CD14-positive monocyte (primary cell): Measurements from ENCODE around the gene GLB1L. TPM values are rescaled to one million over a fixed set of nuclear protein-coding genes. Genes with fewer than 3 reads are reported as not detected.

Experiments
- DNase-seq, 3 donors: peaks; one replicate each; pipeline ENCODE4 v3.0.0-alpha.2; 2011 to 2022
- H2AFZ ChIP-seq: 2 replicates; pipeline ENCODE4 v1.6.0; 2012; ENCODE audit warnings: mild to moderate bottlenecking, low read depth, low read length, inconsistent platforms; ENCODE audit not compliant: insufficient read depth, poor library complexity, severe bottlenecking
- H3K27ac ChIP-seq, 2 donors: 1 replicate in 1 of 2; 2 replicates in 1 of 2; pipeline ENCODE4 v1.5.1; 2012 to 2013; ENCODE audit warnings: low read length in 2 of 2, control low read depth in 1 of 2, inconsistent platforms in 1 of 2, low read depth in 1 of 2, mild to moderate bottlenecking in 1 of 2
- H3K27me3 ChIP-seq, 2 donors: one replicate each; pipeline versions ENCODE4 v1.6.0 to v1.6.1; 2011 to 2013; ENCODE audit warnings: low read length in 2 of 2; ENCODE audit not compliant: control insufficient read depth in 2 of 2, insufficient read depth in 2 of 2
- H3K36me3 ChIP-seq, 2 donors: replicated peaks in 1 of 2; 1 replicate in 1 of 2; 2 replicates in 1 of 2; pipeline versions ENCODE4 v1.5.1 to v1.6.1; 2012 to 2013; ENCODE audit warnings: low read length in 2 of 2, control low read depth in 1 of 2, inconsistent platforms in 1 of 2, mild to moderate bottlenecking in 1 of 2; ENCODE audit not compliant: insufficient read depth in 2 of 2, control insufficient read depth in 1 of 2
- H3K4me1 ChIP-seq, 2 donors: 1 replicate in 1 of 2; 2 replicates in 1 of 2; pipeline versions ENCODE4 v1.5.1 to v1.6.1; 2012 to 2013; ENCODE audit warnings: low read length in 2 of 2, control low read depth in 1 of 2, inconsistent platforms in 1 of 2, mild to moderate bottlenecking in 1 of 2, moderate library complexity in 1 of 2; ENCODE audit not compliant: insufficient read depth in 2 of 2, control insufficient read depth in 1 of 2
- H3K4me2 ChIP-seq: replicated peaks from 2 replicates; pipeline ENCODE3; 2012; ENCODE audit warnings: low read length, moderate library complexity, mild to moderate bottlenecking; ENCODE audit not compliant: poor library complexity, severe bottlenecking; ENCODE audit errors: extremely low read depth
- H3K4me3 ChIP-seq, 3 experiments: fragments of 200-600 bp in 1 of 3; sonication (generic) in 1 of 3; replicated peaks in 1 of 3; 1 replicate in 2 of 3; 2 replicates in 1 of 3; pipeline ENCODE4 v1.5.1; 2011 to 2013; ENCODE audit warnings: low read length in 3 of 3, mild to moderate bottlenecking in 3 of 3, control low read depth in 2 of 3, low read depth in 2 of 3, inconsistent platforms in 1 of 3, moderate library complexity in 1 of 3
- H3K79me2 ChIP-seq: 2 replicates; pipeline ENCODE4 v1.6.0; 2012; ENCODE audit warnings: mild to moderate bottlenecking, control low read depth, inconsistent platforms, low read length, moderate library complexity; ENCODE audit not compliant: insufficient read depth
- H3K9ac ChIP-seq: 2 replicates; pipeline ENCODE4 v1.6.0; 2017; ENCODE audit warnings: low read length, mild to moderate bottlenecking; ENCODE audit not compliant: insufficient read depth, poor library complexity, severe bottlenecking
- H3K9me3 ChIP-seq, 2 donors: replicated peaks in 1 of 2; 1 replicate in 1 of 2; 2 replicates in 1 of 2; pipeline versions ENCODE4 v1.5.1 to v1.6.1; 2012 to 2013; ENCODE audit warnings: low read length in 2 of 2, control low read depth in 1 of 2; ENCODE audit not compliant: control insufficient read depth in 1 of 2, insufficient read depth in 1 of 2
- H4K20me1 ChIP-seq: 2 replicates; pipeline ENCODE4 v1.6.0; 2012; ENCODE audit warnings: mild to moderate bottlenecking, low read length, control low read depth, moderate library complexity; ENCODE audit not compliant: insufficient read depth
- H3K27ac Mint-ChIP-seq, 7 donors: one replicate each; pipeline ENCODE4 v1.8.0; 2020; ENCODE audit warnings: mild to moderate bottlenecking in 7 of 7, mixed read lengths in 7 of 7, moderate library complexity in 6 of 7, inconsistent platforms in 2 of 7
- H3K27me3 Mint-ChIP-seq, 3 donors: one replicate each; pipeline ENCODE4 v1.8.0; 2021 to 2022; ENCODE audit warnings: low read depth in 3 of 3, mild to moderate bottlenecking in 3 of 3, mixed read lengths in 3 of 3, moderate library complexity in 3 of 3, inconsistent platforms in 1 of 3
- H3K36me3 Mint-ChIP-seq, 2 donors: one replicate each; pipeline ENCODE4 v1.8.0; 2020; ENCODE audit warnings: mixed read lengths in 2 of 2, inconsistent platforms in 1 of 2, mild to moderate bottlenecking in 1 of 2
- H3K4me1 Mint-ChIP-seq: one replicate; pipeline ENCODE4 v1.8.0; 2020; ENCODE audit warnings: mild to moderate bottlenecking, mixed read lengths
- H3K4me3 Mint-ChIP-seq, 2 donors: one replicate each; pipeline ENCODE4 v1.8.0; 2020; ENCODE audit warnings: mild to moderate bottlenecking in 2 of 2, mixed read lengths in 2 of 2, moderate library complexity in 1 of 2
- H3K9me3 Mint-ChIP-seq, 7 donors: one replicate each; pipeline ENCODE4 v1.8.0; 2020 to 2022; ENCODE audit warnings: mixed read lengths in 7 of 7, mild to moderate bottlenecking in 6 of 7, moderate library complexity in 6 of 7, inconsistent platforms in 2 of 7
- CTCF ChIP-seq: fragments of 200-600 bp; IDR thresholded peaks from one replicate; pipeline ENCODE4 v1.8.0; 2022; ENCODE audit warnings: antibody characterized with exemption, mild to moderate bottlenecking
- WGBS: methylation state at CpG from one replicate; pipeline ENCODE4 v1.1.5; 2013; ENCODE audit warnings: missing lambda C conversion rate; ENCODE audit not compliant: insufficient coverage; 5-methylcytosine and 5-hydroxymethylcytosine counted together
- intact Hi-C, 2 donors: fragments of 100-400 bp; cut with micrococcal nuclease; formaldehyde crosslinking; loops; one replicate each; pipeline versions ENCODE4 v1.15.0 to v1.15.1; 2023
- polyA plus RNA-seq, 3 donors: library from polyadenylated mRNA; depleted of rRNA in 1 of 3; unstranded in 2 of 3; stranded (reverse) in 1 of 3; fragments of 300-500 nt in 2 of 3; fragments of >200 nt in 1 of 3; fragmentation: Illumina TruSeq in 2 of 3; gene quantifications; 1 replicate in 2 of 3; 2 replicates in 1 of 3; pipeline ENCODE4 v1.2.3, GENCODE V29; 2012 to 2021

Gene GLB1L
- polyA plus RNA-seq, 3 donors, result 4.0 to 11.7 (median 7.7) TPM

- H2AFZ ChIP-seq, result peak overlapping the region; percentile 87
- peaks cover 20 to 34% of the 10 kb centered on the region in 2 donors for H3K36me3 Mint-ChIP-seq
- H3K4me2 ChIP-seq, result peak overlapping the region; percentile 83
- intact Hi-C loops, result loop anchor here in 1 of 2 donors (1.0 kb wide), 1 partner anchor 66 kb away; the partner anchor contains the start of gene RETREG2
- peak overlapping the region; percentile 57 to 83 (median 66) for H3K4me3 ChIP-seq
- H3K36me3 ChIP-seq, result peaks cover 5 to 23% of the 10 kb centered on the region in 2 donors
- H3K4me3 Mint-ChIP-seq, result peak overlapping the region; percentile 83 to 90
- no peaks in the 10 kb centered on the region for H3K9me3 Mint-ChIP-seq
- H3K79me2 ChIP-seq, result peaks cover 45% of the 10 kb centered on the region
- H3K4me1 Mint-ChIP-seq, result peaks cover 62% of the 10 kb centered on the region
- peaks cover under 1% of the 10 kb centered on the region for H4K20me1 ChIP-seq
- H3K27me3 ChIP-seq, result no peaks in the 10 kb centered on the region
- TF ChIP-seq CTCF, result no peak
- H3K27ac ChIP-seq, result peak overlapping the region; percentile 72 to 89
- no peak for DNase-seq
- peaks cover 0 to 1% (median 1%) of the 10 kb centered on the region in 3 donors for H3K27me3 Mint-ChIP-seq
- no CpG with 5 or more reads among the region's 6 CpGs for WGBS
- H3K9ac ChIP-seq, result peak overlapping the region; percentile 79
- peak overlapping the region; percentile 74 to 97 (median 94) for H3K27ac Mint-ChIP-seq
- H3K9me3 ChIP-seq, result no peaks in the 10 kb centered on the region
- peaks cover 63 to 65% of the 10 kb centered on the region in 2 donors for H3K4me1 ChIP-seq
Observed at GRCh38 chr2:219244789-219245147, 476 bp downstream of the GLB1L start.

- Mint-ChIP-seq H3K27ac (peak overlapping the region; percentile 72 to 95 (median 87)), H3K27me3 (peaks cover 0 to 1% (median 1%) of the 10 kb centered on the region in 3 donors), H3K36me3 (peaks cover 23 to 31% of the 10 kb centered on the region in 2 donors), H3K9me3 (no peaks in the 10 kb centered on the region), H3K4me1 (peaks cover 47% of the 10 kb centered on the region), H3K4me3 (peak overlapping the region; percentile 79 to 89)
- Histone ChIP-seq H3K4me1 (peaks cover 48 to 50% of the 10 kb centered on the region in 2 donors), H3K9ac (no peak overlapping the region), H3K27me3 (no peaks in the 10 kb centered on the region), H3K36me3 (peaks cover 7 to 29% of the 10 kb centered on the region in 2 donors), H3K9me3 (no peaks in the 10 kb centered on the region), H3K4me3 (peak overlapping the region in 2 of 3 experiments; percentile 34 to 59), H4K20me1 (no peaks in the 10 kb centered on the region), H3K4me2 (peak overlapping the region; percentile 55), H2AFZ (peak overlapping the region; percentile 52), H3K27ac (peak overlapping the region; percentile 29 to 41), H3K79me2 (peaks cover 30% of the 10 kb centered on the region)
- 59% methylated on average over 20 of the region's 28 CpGs for WGBS
- intact Hi-C loops, result no loop called here
- peak; percentile 64 to 79 (median 77) for DNase-seq
- TF ChIP-seq CTCF, result no peak
Observed at GRCh38 chr2:219243291-219243761, 1.9 kb downstream of the GLB1L start.
